ENCODE data around the gene KLHDC3.

- no peak for TF ChIP-seq POLR2A (IDR thresholded peaks at IDR 0.05)
- TF ChIP-seq CTCF (IDR thresholded peaks at IDR 0.05): no peak
Observed at GRCh38 chr6:43014434-43014909, 423 bp downstream of the KLHDC3 start.
